A549 treated with RU486 at 1 μM for 4 hours (cell line): ENCODE results near the gene NPHS1. TPM values are rescaled to one million over a fixed set of nuclear protein-coding genes. Genes with fewer than 3 reads are reported as not detected.

Source experiments
- total RNA-seq: library from RNA; stranded (reverse); fragments of 200-300 nt; extraction: Qiagen RNA extraction; gene quantifications from 5 replicates; pipeline ENCODE4 v1.2.3, GENCODE V29; 2022; ENCODE audit warnings: low read depth

Gene NPHS1
- total RNA-seq, result 0.13 to 0.65 TPM (median 0.36 TPM) in 5 replicates

GRCh38 chr19:35852029-35852780 is at the start of gene NPHS1:
Gene NPHS1 (minus strand): TSS chr19:35852504. CDS start chr19:35851837, 667 bp downstream.

GRCh38 chr19:35868172-35868822 is 16.0 kb upstream of the NPHS1 start, which contains the start of gene APLP1:
Gene APLP1 (plus strand): TSS chr19:35868574. CDS start chr19:35868637, 63 bp downstream.

GRCh38 chr19:35856546-35857149 is 4.3 kb upstream of the NPHS1 start, which contains the start of gene KIRREL2:
Gene KIRREL2 (plus strand): TSS chr19:35856911. CDS start chr19:35857120, 209 bp downstream.

GRCh38 chr19:35812220-35813042 is 39.9 kb downstream of the NPHS1 start, which contains the start of gene PRODH2:
Gene PRODH2 (minus strand): TSS chr19:35812845. CDS start chr19:35812805, 40 bp downstream.

Other genes starting within 250 kb of the NPHS1 start
- 11.9 to 16.6 TPM (median 15.7 TPM) in 5 replicates for gene HAUS5, start 239.8 kb downstream of the NPHS1 start, total RNA-seq
- 137 to 219 TPM (median 210 TPM) in 5 replicates for gene RBM42, start 223.5 kb downstream of the NPHS1 start, total RNA-seq
- 1.4 to 2.8 TPM (median 2.2 TPM) in 5 replicates for gene ETV2, start 210.8 kb downstream of the NPHS1 start, total RNA-seq
- gene COX6B1, start 204.2 kb downstream of the NPHS1 start, total RNA-seq, result 1,299 to 1,635 TPM (median 1,348 TPM) in 5 replicates
- 0.67 to 0.99 TPM (median 0.85 TPM) in 5 replicates for gene UPK1A, start 186.0 kb downstream of the NPHS1 start, total RNA-seq
- not detected in 5 replicates for gene ZBTB32, start 147.9 kb downstream of the NPHS1 start, total RNA-seq
- 49.8 to 65.3 TPM (median 57.7 TPM) in 5 replicates for gene KMT2B, start 134.5 kb downstream of the NPHS1 start, total RNA-seq
- gene IGFLR1, start 110.1 kb downstream of the NPHS1 start, total RNA-seq, result 10.7 to 12.8 TPM (median 11.2 TPM) in 5 replicates
- 24.3 to 27.8 TPM (median 26.3 TPM) in 5 replicates for gene U2AF1L4, start 107.1 kb downstream of the NPHS1 start, total RNA-seq
- gene PSENEN, start 106.9 kb downstream of the NPHS1 start, total RNA-seq, result 261 to 334 TPM (median 293 TPM) in 5 replicates
- 20.4 to 23.4 TPM (median 22.5 TPM) in 5 replicates for gene LIN37, start 103.9 kb downstream of the NPHS1 start, total RNA-seq
- 0.10 to 0.30 TPM (median 0.24 TPM) in 5 replicates for gene HSPB6, start 95.5 kb downstream of the NPHS1 start, total RNA-seq
- 25.6 to 28.1 TPM (median 27.1 TPM) in 5 replicates for gene PROSER3, start 94.3 kb downstream of the NPHS1 start, total RNA-seq
- 2.7 to 7.3 TPM (median 5.7 TPM) in 5 replicates for gene ARHGAP33, start 76.9 kb downstream of the NPHS1 start, total RNA-seq
- 0.18 to 0.61 TPM (median 0.44 TPM) in 5 replicates for gene PRODH2, start 39.7 kb downstream of the NPHS1 start, total RNA-seq
- 0.53 to 0.73 TPM (median 0.57 TPM) in 5 replicates for gene KIRREL2, start 4.4 kb upstream of the NPHS1 start, total RNA-seq
- gene APLP1, start 16.1 kb upstream of the NPHS1 start, total RNA-seq, result 69.5 to 103 TPM (median 99.5 TPM) in 5 replicates
- 6.6 to 8.7 TPM (median 7.9 TPM) in 5 replicates for gene NFKBID, start 48.0 kb upstream of the NPHS1 start, total RNA-seq
- 0.18 to 0.64 TPM (median 0.27 TPM) in 3 of 5 replicates, not detected in the others for gene HCST, start 50.0 kb upstream of the NPHS1 start, total RNA-seq
- gene TYROBP, start 55.8 kb upstream of the NPHS1 start, total RNA-seq, result not detected in 5 replicates
- gene LRFN3, start 83.9 kb upstream of the NPHS1 start, total RNA-seq, result 15.3 to 21.9 TPM (median 19.7 TPM) in 5 replicates
- gene SDHAF1, start 142.7 kb upstream of the NPHS1 start, total RNA-seq, result 32.5 to 53.6 TPM (median 52.3 TPM) in 5 replicates
- 0.13 to 0.72 TPM (median 0.28 TPM) in 5 replicates for gene SYNE4, start 156.3 kb upstream of the NPHS1 start, total RNA-seq
- gene ALKBH6, start 161.7 kb upstream of the NPHS1 start, total RNA-seq, result 25.3 to 29.7 TPM (median 26.5 TPM) in 5 replicates
- gene CLIP3, start 180.4 kb upstream of the NPHS1 start, total RNA-seq, result 0.40 to 1.4 TPM (median 0.76 TPM) in 5 replicates
- 4.5 to 6.9 TPM (median 5.2 TPM) in 5 replicates for gene THAP8, start 201.8 kb upstream of the NPHS1 start, total RNA-seq
- 20.4 to 29.8 TPM (median 26.5 TPM) in 5 replicates for gene WDR62, start 202.4 kb upstream of the NPHS1 start, total RNA-seq